WTC11 (cell line): ENCODE results near the gene LAPTM5. TPM values are rescaled to one million over a fixed set of nuclear protein-coding genes. Genes with fewer than 3 reads are reported as not detected.

Experiments used
- ATAC-seq: fragments of 200-7000 bp; cut with Tn5 transposase; 2 replicates; pipeline ENCODE4 v1.10.0; 2021; ENCODE audit warnings: mild to moderate bottlenecking, moderate library complexity
- CTCF ChIA-PET: fragments of 300-600 bp; sonication (Branson Sonifier 250); formaldehyde crosslinking; loops from one replicate; lab custom pipeline; 2021; ENCODE audit warnings: antibody characterized with exemption; lab: Charles Lee
- POLR2A ChIA-PET: fragments of 350-600 bp; sonication (Branson Sonifier 250); formaldehyde crosslinking; loops from one replicate; lab custom pipeline; 2021; ENCODE audit warnings: antibody characterized with exemption; lab: Charles Lee
- DNase-seq: peaks from one replicate; pipeline ENCODE4 v3.0.0; 2021; ENCODE audit warnings: low spot score
- H3K27ac Mint-ChIP-seq: 2 replicates; pipeline ENCODE4 v1.8.0; 2021; ENCODE audit warnings: mixed read lengths
- H3K27me3 Mint-ChIP-seq: 2 replicates; pipeline ENCODE4 v1.8.0; 2021; ENCODE audit warnings: low read depth, mild to moderate bottlenecking, moderate library complexity, mixed read lengths
- H3K36me3 Mint-ChIP-seq: 2 replicates; pipeline ENCODE4 v1.8.0; 2021; ENCODE audit warnings: mixed read lengths
- H3K4me1 Mint-ChIP-seq: 2 replicates; pipeline ENCODE4 v1.8.0; 2022; ENCODE audit warnings: mixed read lengths
- H3K4me3 Mint-ChIP-seq: 2 replicates; pipeline ENCODE4 v1.8.0; 2021; ENCODE audit warnings: mild to moderate bottlenecking, moderate library complexity, mixed read lengths
- H3K9me3 Mint-ChIP-seq: 2 replicates; pipeline ENCODE4 v1.8.0; 2021; ENCODE audit warnings: mixed read lengths
- ATF2 ChIP-seq: sonication (generic); formaldehyde crosslinking; IDR thresholded peaks from 2 replicates; pipeline ENCODE4 v1.8.1; 2022; ENCODE audit warnings: low read depth, missing genetic modification reagents, borderline replicate concordance
- E2F5 ChIP-seq: sonication (generic); formaldehyde crosslinking; IDR thresholded peaks from 2 replicates; pipeline ENCODE4 v1.8.1; 2022; ENCODE audit warnings: mild to moderate bottlenecking, moderate library complexity, missing genetic modification reagents
- ERG ChIP-seq: fragments of 250-450 bp; sonication (Bioruptor Pico); IDR thresholded peaks from 2 replicates; pipeline ENCODE4 v1.8.0; 2021; ENCODE audit warnings: mild to moderate bottlenecking
- FOXP1 ChIP-seq: sonication (generic); formaldehyde crosslinking; IDR thresholded peaks from 2 replicates; pipeline ENCODE4 v1.8.0; 2022; ENCODE audit warnings: missing genetic modification reagents, mild to moderate bottlenecking, moderate library complexity, borderline replicate concordance
- FOXP4 ChIP-seq: sonication (generic); formaldehyde crosslinking; IDR thresholded peaks from 2 replicates; pipeline ENCODE4 v1.8.0; 2022; ENCODE audit warnings: mild to moderate bottlenecking, missing genetic modification reagents
- GABPB1 ChIP-seq: sonication (generic); formaldehyde crosslinking; IDR thresholded peaks from 2 replicates; pipeline ENCODE4 v1.8.1; 2023; ENCODE audit warnings: mild to moderate bottlenecking, missing genetic modification reagents
- HMGA2 ChIP-seq: fragments of 250-450 bp; sonication (Bioruptor Pico); IDR thresholded peaks from 2 replicates; pipeline ENCODE4 v1.4.0; 2021; ENCODE audit warnings: mild to moderate bottlenecking, moderate library complexity
- HMGXB4 ChIP-seq: sonication (generic); formaldehyde crosslinking; IDR thresholded peaks from 2 replicates; pipeline ENCODE4 v1.8.1; 2023; ENCODE audit warnings: mild to moderate bottlenecking, moderate library complexity, missing genetic modification reagents
- MAX ChIP-seq: sonication (generic); formaldehyde crosslinking; IDR thresholded peaks from 2 replicates; pipeline ENCODE4 v1.8.0; 2022; ENCODE audit warnings: mild to moderate bottlenecking, missing genetic modification reagents
- NFE2L1 ChIP-seq: sonication (generic); formaldehyde crosslinking; IDR thresholded peaks from 2 replicates; pipeline ENCODE4 v1.8.1; 2023; ENCODE audit warnings: missing genetic modification reagents
- NR3C1 ChIP-seq: sonication (generic); formaldehyde crosslinking; conservative IDR thresholded peaks from 2 replicates; pipeline ENCODE4 v1.8.1; 2023; ENCODE audit warnings: low read depth, mild to moderate bottlenecking, missing genetic modification reagents
- RORB ChIP-seq: fragments of 250-450 bp; sonication (Bioruptor Pico); IDR thresholded peaks from 2 replicates; pipeline ENCODE4 v1.9.0; 2021; ENCODE audit warnings: mild to moderate bottlenecking
- TP53 ChIP-seq: sonication (generic); formaldehyde crosslinking; IDR thresholded peaks from 2 replicates; pipeline ENCODE4 v1.8.1; 2023; ENCODE audit warnings: mild to moderate bottlenecking, missing genetic modification reagents
- ZNF138 ChIP-seq: sonication (generic); formaldehyde crosslinking; conservative IDR thresholded peaks from 2 replicates; pipeline ENCODE4 v1.8.1; 2022; ENCODE audit warnings: mild to moderate bottlenecking, moderate library complexity, missing genetic modification reagents
- ZNF512 ChIP-seq: sonication (generic); formaldehyde crosslinking; IDR thresholded peaks from 2 replicates; pipeline ENCODE4 v1.8.1; 2022; ENCODE audit warnings: missing genetic modification reagents, borderline replicate concordance
- ZNF532 ChIP-seq: fragments of 250-450 bp; sonication (Bioruptor Pico); IDR thresholded peaks from 2 replicates; pipeline ENCODE4 v1.9.0; 2021; ENCODE audit warnings: mild to moderate bottlenecking, borderline replicate concordance
- total RNA-seq: library from RNA; stranded (reverse); gene quantifications from 3 replicates; pipeline ENCODE4 v1.2.3, GENCODE V29; 2021

LAPTM5 gene
- total RNA-seq, 1 experiment from 2014 or later = 1.3 TPM

GRCh38 chr1:30763651-30764248 lies 6.2 kb upstream of the LAPTM5 start:
- Mint-ChIP-seq H3K9me3 (peaks cover 9% of the 10 kb centered on the region; the same call in 1 of the 2 replicates), H3K4me3 (no peak overlapping the region), H3K27ac (no peak overlapping the region), H3K27me3 (no peaks in the 10 kb centered on the region), H3K36me3 (peaks cover 3% of the 10 kb centered on the region; the same call in 1 of the 2 replicates), H3K4me1 (peaks cover 17% of the 10 kb centered on the region)
- ATAC-seq (no peak), DNase-seq (no peak)
- ChIA-PET POLR2A (interaction anchor here (0.5 kb wide), 1 partner anchor 274 kb away, joined by 3 read pairs; no protein-coding TSS in a partner anchor), CTCF (interaction anchor here (1.3 to 1.4 kb wide), 2 partner anchors 16 to 45 kb away, joined by 4 to 8 read pairs; no protein-coding TSS in a partner anchor)
- TF ChIP-seq E2F5 (CRISPR knock-in tag) (no peak), ZNF512 (CRISPR knock-in tag) (no peak), GABPB1 (CRISPR knock-in tag) (no peak), ATF2 (no peak), ERG (CRISPR knock-in tag) (no peak), HMGA2 (CRISPR knock-in tag) (no peak), NFE2L1 (CRISPR knock-in tag) (no peak), ZNF532 (no peak), RORB (CRISPR knock-in tag) (no peak), FOXP1 (CRISPR knock-in tag) (no peak), ZNF138 (CRISPR knock-in tag) (no peak), FOXP4 (no peak), MAX (no peak), TP53 (CRISPR knock-in tag) (no peak), NR3C1 (CRISPR knock-in tag) (no peak), HMGXB4 (CRISPR knock-in tag) (no peak)
